SK-N-SH (cell line): Measurements from ENCODE around the gene PCED1B. TPM values are rescaled to one million over a fixed set of nuclear protein-coding genes. Genes with fewer than 3 reads are reported as not detected.
A peak's percentile ranks its signal among the peaks of the same experiment; 100 is the strongest.

Source experiments
- CTCF ChIA-PET: fragments of 300-600, 350-600 bp; formaldehyde crosslinking; extraction: SDS; loops from one replicate; lab custom pipeline; 2021; lab: Yijun Ruan, JAX
- POLR2A ChIA-PET: fragments of 350-600 bp; sonication (Branson Sonifier 250); formaldehyde crosslinking; extraction: SDS; loops from one replicate; lab custom pipeline; 2020; ENCODE audit warnings: antibody characterized with exemption, inconsistent platforms; lab: Yijun Ruan, JAX
- DNase-seq: peaks from one replicate; pipeline ENCODE4 v3.0.0; 2012
- H2AFZ ChIP-seq: fragments of 200-600 bp; sonication (generic); 2 replicates; pipeline ENCODE4 v1.8.1; 2016; ENCODE audit warnings: antibody characterized with exemption, mild to moderate bottlenecking, low read depth
- H3F3A ChIP-seq: fragments of 200-600 bp; sonication (generic); replicated peaks from 2 replicates; pipeline ENCODE3; 2016; ENCODE audit warnings: antibody characterized with exemption, mild to moderate bottlenecking; ENCODE audit not compliant: insufficient read depth
- H3K27ac ChIP-seq, 2 experiments: fragments of 200-500 bp in 1 of 2; fragments of 200-600 bp in 1 of 2; sonication (Bioruptor generic) in 1 of 2; sonication (generic), shearing (Covaris generic) in 1 of 2; 2 replicates each; pipeline versions ENCODE4 v1.5.1 to v1.6.1; 2014 to 2016; ENCODE audit warnings: low read depth in 2 of 2, inconsistent platforms in 1 of 2, low read length in 1 of 2, mild to moderate bottlenecking in 1 of 2, mixed read lengths in 1 of 2
- H3K27me3 ChIP-seq: fragments of 200-600 bp; sonication (generic), shearing (Covaris generic); 2 replicates; pipeline ENCODE4 v1.6.1; 2016; ENCODE audit warnings: mixed run types; ENCODE audit not compliant: insufficient read depth
- H3K36me3 ChIP-seq, 2 experiments: fragments of 200-500 bp in 1 of 2; fragments of 200-600 bp in 1 of 2; sonication (Bioruptor generic) in 1 of 2; sonication (generic) in 1 of 2; replicated peaks in 1 of 2; 2 replicates each; pipeline versions ENCODE3 to v1.5.1; 2014 to 2016; ENCODE audit warnings: low read length in 1 of 2, mild to moderate bottlenecking in 1 of 2; ENCODE audit not compliant: insufficient read depth in 2 of 2, control insufficient read depth in 1 of 2
- H3K4me1 ChIP-seq, 2 experiments: fragments of 200-500 bp in 1 of 2; fragments of 200-600 bp in 1 of 2; sonication (Bioruptor generic) in 1 of 2; sonication (generic), shearing (Covaris generic) in 1 of 2; 2 replicates each; pipeline versions ENCODE4 v1.5.1 to v1.6.1; 2014 to 2016; ENCODE audit warnings: low read depth in 1 of 2, low read length in 1 of 2, mixed run types in 1 of 2; ENCODE audit not compliant: insufficient read depth in 2 of 2, control insufficient read depth in 1 of 2
- H3K4me2 ChIP-seq: fragments of 200-600 bp; sonication (generic), shearing (Covaris generic); 2 replicates; pipeline ENCODE4 v1.6.1; 2017; ENCODE audit warnings: mixed run types
- H3K4me3 ChIP-seq, 2 experiments: fragments of 200-500 bp in 1 of 2; fragments of 200-600 bp in 1 of 2; sonication (Bioruptor generic) in 1 of 2; sonication (generic), shearing (Covaris generic) in 1 of 2; 2 replicates each; pipeline versions ENCODE4 v1.5.1 to v1.8.1; 2014 to 2016; ENCODE audit warnings: low read depth in 2 of 2, inconsistent platforms in 1 of 2, low read length in 1 of 2, mild to moderate bottlenecking in 1 of 2, mixed read lengths in 1 of 2, moderate library complexity in 1 of 2
- H3K79me2 ChIP-seq: fragments of 200-600 bp; sonication (generic); 2 replicates; pipeline ENCODE4 v1.8.1; 2017; ENCODE audit warnings: mild to moderate bottlenecking; ENCODE audit not compliant: insufficient read depth
- H3K9ac ChIP-seq: fragments of 200-600 bp; sonication (generic); 2 replicates; pipeline ENCODE4 v1.6.1; 2017; ENCODE audit warnings: mixed run types
- H3K9me2 ChIP-seq: fragments of 200-600 bp; sonication (generic); 2 replicates; pipeline ENCODE4 v1.6.1; 2017; ENCODE audit warnings: mixed run types
- H3K9me3 ChIP-seq: fragments of 200-600 bp; sonication (generic); 2 replicates; pipeline ENCODE4 v1.6.1; 2017; ENCODE audit warnings: mixed run types, mild to moderate bottlenecking, moderate library complexity
- H4K20me1 ChIP-seq: fragments of 200-600 bp; sonication (generic); 2 replicates; pipeline ENCODE4 v1.6.1; 2017; ENCODE audit warnings: mild to moderate bottlenecking, mixed run types; ENCODE audit not compliant: insufficient read depth
- CHD2 ChIP-seq: fragments of 150-350 bp; IDR thresholded peaks from 2 replicates; pipeline ENCODE4 v1.6.1; 2018; ENCODE audit warnings: low read length; ENCODE audit not compliant: partially characterized antibody
- FOXM1 ChIP-seq: IDR thresholded peaks from 2 replicates; pipeline ENCODE4 v1.4.0; 2012; ENCODE audit warnings: low read depth, mild to moderate bottlenecking
- GABPA ChIP-seq: IDR thresholded peaks from 2 replicates; pipeline ENCODE4 v1.4.0; 2012; ENCODE audit warnings: low read depth, mild to moderate bottlenecking
- GATA2 ChIP-seq: sonication (generic); formaldehyde crosslinking; IDR thresholded peaks from 2 replicates; pipeline ENCODE4 v1.5.0; 2020; ENCODE audit warnings: mild to moderate bottlenecking, missing genetic modification reagents
- IRF3 ChIP-seq: fragments of 150-350 bp; IDR thresholded peaks from 2 replicates; pipeline ENCODE4 v1.6.1; 2016; ENCODE audit warnings: mild to moderate bottlenecking, low read depth, low read length
- MAX ChIP-seq: IDR thresholded peaks from 2 replicates; pipeline ENCODE4 v1.4.0; 2012; ENCODE audit warnings: low read depth
- MEF2A ChIP-seq: IDR thresholded peaks from 2 replicates; pipeline ENCODE4 v1.4.0; 2012; ENCODE audit warnings: low read depth, borderline replicate concordance
- MXI1 ChIP-seq: IDR thresholded peaks from 2 replicates; pipeline ENCODE4 v1.6.1; 2012; ENCODE audit warnings: mild to moderate bottlenecking, low read depth, low read length, improper control_type of control experiment
- NRF1 ChIP-seq: IDR thresholded peaks from 2 replicates; pipeline ENCODE4 v1.6.1; 2012; ENCODE audit warnings: low read depth, mild to moderate bottlenecking, low read length
- PBX3 ChIP-seq: IDR thresholded peaks from 2 replicates; pipeline ENCODE4; 2012
- POLR2AphosphoS5 ChIP-seq: IDR thresholded peaks from 2 replicates; pipeline ENCODE4 v1.6.1; 2012; ENCODE audit warnings: low read depth, low read length
- RCOR1 ChIP-seq: fragments of 150-350 bp; IDR thresholded peaks from 2 replicates; pipeline ENCODE4 v1.6.1; 2017; ENCODE audit warnings: antibody characterized with exemption, low read length
- RFX5 ChIP-seq: IDR thresholded peaks from 2 replicates; pipeline ENCODE4 v1.6.1; 2012; ENCODE audit warnings: mild to moderate bottlenecking, improper control_type of control experiment, low read length
- RXRA ChIP-seq: IDR thresholded peaks from 2 replicates; pipeline ENCODE4 v1.4.0; 2012; ENCODE audit warnings: low read depth, mild to moderate bottlenecking, borderline replicate concordance
- TAF1 ChIP-seq: IDR thresholded peaks from 2 replicates; pipeline ENCODE4 v1.6.1; 2012; ENCODE audit warnings: low read depth, mild to moderate bottlenecking, low read length, moderate library complexity, borderline replicate concordance
- TEAD4 ChIP-seq: IDR thresholded peaks from 2 replicates; pipeline ENCODE4 v1.4.0; 2012; ENCODE audit warnings: mild to moderate bottlenecking, borderline replicate concordance; ENCODE audit not compliant: insufficient read depth
- USF2 ChIP-seq: fragments of 150-350 bp; IDR thresholded peaks from 2 replicates; pipeline ENCODE4 v1.6.1; 2017; ENCODE audit warnings: antibody characterized with exemption, low read length, low read depth, borderline replicate concordance
- YY1 ChIP-seq: IDR thresholded peaks from 2 replicates; pipeline ENCODE4 v1.4.0; 2012; ENCODE audit warnings: low read depth, mild to moderate bottlenecking
- WGBS: methylation state at CpG from one replicate; pipeline ENCODE4 v1.1.6; 2017; ENCODE audit warnings: low lambda C conversion rate; 5-methylcytosine and 5-hydroxymethylcytosine counted together
- polyA plus RNA-seq, 3 experiments: library from polyadenylated mRNA; depleted of rRNA; stranded (reverse); fragments of >200 nt; gene quantifications; 2 replicates each; pipeline ENCODE4 v1.2.3, GENCODE V29; 2012

PCED1B gene
- polyA plus RNA-seq, 1 of the 3 experiments (the other 2 are of a cell fraction), result 0.21 TPM

GRCh38 chr12:47078086-47078395 lies 1.4 kb upstream of the PCED1B start:
- ChIA-PET POLR2A (no interaction called here), CTCF (no interaction called here)
- Histone ChIP-seq H3F3A (peaks cover 22% of the 10 kb centered on the region), H3K27me3 (peaks cover 18% of the 10 kb centered on the region), H3K4me2 (peak overlapping the region; percentile 88; the same call in 1 of the 2 replicates), H3K4me1 (peaks cover 0 to 8% of the 10 kb centered on the region in 2 experiments; a peak in 2 of 4 replicates), H3K27ac (no peak overlapping the region), H3K9me2 (no peaks in the 10 kb centered on the region), H4K20me1 (no peaks in the 10 kb centered on the region), H3K4me3 (peak overlapping the region in 1 of 2 experiments; percentile 66; a peak in 1 of 4 replicates), H3K36me3 (no peaks in the 10 kb centered on the region), H3K9ac (peak overlapping the region; percentile 58; the same call in 1 of the 2 replicates), H3K9me3 (no peaks in the 10 kb centered on the region), H2AFZ (no peak overlapping the region), H3K79me2 (peaks cover 10% of the 10 kb centered on the region; the same call in 1 of the 2 replicates)
- DNase-seq, result no peak
- 68% methylated on average over 8 of the region's 8 CpGs for WGBS
- TF ChIP-seq CHD2 (no peak), RFX5 (no peak), PBX3 (no peak), TAF1 (no peak), GABPA (no peak), MAX (no peak), NRF1 (no peak), MXI1 (no peak), TEAD4 (no peak), YY1 (no peak), GATA2 (CRISPR knock-in tag) (no peak), USF2 (no peak), RXRA (no peak), IRF3 (no peak), MEF2A (no peak), POLR2AphosphoS5 (no peak), FOXM1 (no peak), RCOR1 (no peak)
